Activated naive CD4-positive, alpha-beta T cell treated with anti-CD3 and anti-CD28 coated beads, Interleukin-2, amount 50 U/mL, for 24 hours (primary cell): Measurements from ENCODE around the gene ZNF341.

Experiments used
- H3K27ac Mint-ChIP-seq: one replicate; pipeline ENCODE4 v1.8.0; 2021; ENCODE audit warnings: mild to moderate bottlenecking, mixed read lengths
- H3K27me3 Mint-ChIP-seq: one replicate; pipeline ENCODE4 v1.8.0; 2021; ENCODE audit warnings: mixed read lengths
- H3K36me3 Mint-ChIP-seq: one replicate; pipeline ENCODE4 v1.8.0; 2021; ENCODE audit warnings: mixed read lengths
- H3K4me1 Mint-ChIP-seq: one replicate; pipeline ENCODE4 v1.8.0; 2021; ENCODE audit warnings: mixed read lengths
- H3K4me3 Mint-ChIP-seq: one replicate; pipeline ENCODE4 v1.8.0; 2021; ENCODE audit warnings: mild to moderate bottlenecking, mixed read lengths
- H3K9me3 Mint-ChIP-seq: one replicate; pipeline ENCODE4 v1.8.0; 2021; ENCODE audit warnings: mixed read lengths

Gene ZNF341

GRCh38 chr20:33769043-33769442 lies 37.2 kb downstream of the ZNF341 start:
- no peaks in the 10 kb centered on the region for H3K9me3 Mint-ChIP-seq
- H3K27ac Mint-ChIP-seq, result no peak overlapping the region
- no peak overlapping the region for H3K4me3 Mint-ChIP-seq
- H3K27me3 Mint-ChIP-seq, result no peaks in the 10 kb centered on the region
- peaks cover 13% of the 10 kb centered on the region for H3K36me3 Mint-ChIP-seq
- no peaks in the 10 kb centered on the region for H3K4me1 Mint-ChIP-seq

DNA sequence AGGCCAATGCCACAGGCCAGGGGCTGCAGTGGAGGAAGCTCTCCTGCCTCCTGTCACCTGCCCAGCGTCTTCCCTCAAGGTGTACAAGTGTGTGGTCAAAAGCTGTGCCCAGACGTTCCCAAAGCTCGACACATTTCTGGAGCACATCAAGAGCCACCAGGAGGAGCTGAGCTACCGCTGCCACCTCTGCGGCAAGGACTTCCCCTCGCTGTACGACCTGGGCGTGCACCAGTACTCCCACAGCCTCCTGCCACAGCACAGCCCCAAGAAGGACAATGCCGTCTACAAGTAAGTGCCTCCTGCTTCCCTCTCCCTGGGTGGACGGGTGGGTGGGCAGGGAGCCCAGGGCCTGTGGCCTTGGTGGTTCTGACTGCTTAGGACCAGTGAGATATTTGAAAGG lies 38.2 kb downstream of the ZNF341 start:
- Mint-ChIP-seq H3K36me3 (peaks cover 14% of the 10 kb centered on the region), H3K4me3 (no peak overlapping the region), H3K9me3 (no peaks in the 10 kb centered on the region), H3K27me3 (no peaks in the 10 kb centered on the region), H3K4me1 (no peaks in the 10 kb centered on the region), H3K27ac (no peak overlapping the region)

DNA sequence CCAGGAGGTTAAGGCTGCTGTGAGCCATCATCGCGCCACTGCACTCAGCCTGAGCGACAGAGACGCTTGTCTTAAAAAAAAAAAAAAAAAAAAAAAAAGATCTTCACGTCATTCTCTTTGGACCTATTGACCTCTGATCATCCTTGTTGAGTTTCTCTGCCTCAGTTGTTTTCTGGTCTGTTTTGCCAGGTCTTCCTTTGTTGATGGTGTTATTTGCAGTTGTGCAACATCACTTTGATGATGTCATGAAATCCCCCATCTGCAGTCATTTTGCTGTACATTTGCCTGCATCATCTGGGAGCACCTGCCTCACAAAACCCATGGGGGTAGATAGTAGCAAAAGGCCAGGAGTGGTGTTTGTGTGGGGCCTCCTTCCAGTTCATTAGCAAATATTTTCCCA lies 40.1 kb downstream of the ZNF341 start:
- peaks cover 9% of the 10 kb centered on the region for H3K36me3 Mint-ChIP-seq
- H3K4me1 Mint-ChIP-seq, result no peaks in the 10 kb centered on the region
- H3K27me3 Mint-ChIP-seq, result no peaks in the 10 kb centered on the region
- H3K9me3 Mint-ChIP-seq, result no peaks in the 10 kb centered on the region
- no peak overlapping the region for H3K27ac Mint-ChIP-seq
- H3K4me3 Mint-ChIP-seq, result no peak overlapping the region

GRCh38 chr20:33772439-33772838 lies 40.6 kb downstream of the ZNF341 start:
- Mint-ChIP-seq H3K27me3 (no peaks in the 10 kb centered on the region), H3K27ac (no peak overlapping the region), H3K9me3 (no peaks in the 10 kb centered on the region), H3K4me1 (no peaks in the 10 kb centered on the region), H3K36me3 (peaks cover 9% of the 10 kb centered on the region), H3K4me3 (no peak overlapping the region)

DNA sequence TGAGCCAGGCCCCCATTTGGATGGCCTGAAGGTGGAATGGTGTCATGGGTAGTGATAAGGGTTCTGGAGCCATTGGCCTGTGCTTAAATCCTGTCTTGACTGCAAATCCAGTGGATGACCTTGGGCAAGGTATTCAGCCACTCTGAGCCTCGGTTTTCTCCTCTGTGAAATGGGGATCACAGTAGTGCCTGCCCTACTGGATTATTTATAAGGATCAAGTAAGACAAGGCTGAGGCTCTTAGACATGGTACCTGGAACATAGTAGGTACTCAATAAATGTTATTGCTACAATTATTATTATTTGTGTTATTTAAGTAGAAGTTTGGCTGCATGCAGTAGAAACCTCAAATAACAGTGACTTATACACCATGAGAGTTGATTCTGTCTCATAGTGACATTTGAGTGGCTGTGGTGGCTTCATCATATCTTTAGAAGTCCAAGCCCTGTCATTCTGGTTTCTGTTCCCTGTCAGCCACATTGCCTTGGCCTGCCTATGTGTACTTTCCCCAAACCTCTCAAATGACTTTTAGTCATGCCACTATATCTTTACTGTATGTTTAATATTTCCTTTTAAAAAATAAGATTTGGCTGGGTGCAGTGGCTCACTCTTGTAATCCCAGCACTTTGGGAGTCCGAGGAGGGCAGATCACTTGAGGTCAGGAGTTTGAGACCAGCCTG lies 41.8 kb downstream of the ZNF341 start:
- Mint-ChIP-seq H3K36me3 (peaks cover 11% of the 10 kb centered on the region), H3K4me3 (no peak overlapping the region), H3K27me3 (no peaks in the 10 kb centered on the region), H3K4me1 (no peaks in the 10 kb centered on the region), H3K9me3 (no peaks in the 10 kb centered on the region), H3K27ac (no peak overlapping the region)

DNA sequence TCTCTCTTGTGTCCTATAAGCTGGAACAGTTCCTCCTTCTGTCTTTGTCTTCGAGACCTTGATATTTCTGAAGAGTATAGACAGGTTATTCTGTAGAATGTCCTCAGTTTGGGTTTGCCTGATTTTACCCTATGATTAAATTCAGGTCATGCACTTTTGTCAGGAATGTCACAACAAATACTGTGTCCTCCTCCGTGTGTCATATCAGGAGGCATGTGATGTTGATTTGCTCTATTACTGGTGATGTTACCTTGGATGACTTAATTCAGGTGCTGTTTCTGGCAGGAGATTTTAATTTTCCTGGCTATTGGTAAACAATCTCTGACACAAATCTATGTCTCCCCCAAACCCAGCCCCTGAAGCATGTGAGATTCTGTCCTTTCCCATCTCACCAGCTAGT lies 46.0 kb downstream of the ZNF341 start:
- Mint-ChIP-seq H3K4me1 (peaks cover 4% of the 10 kb centered on the region), H3K4me3 (no peak overlapping the region), H3K27me3 (no peaks in the 10 kb centered on the region), H3K36me3 (peaks cover 15% of the 10 kb centered on the region), H3K27ac (no peak overlapping the region), H3K9me3 (no peaks in the 10 kb centered on the region)

DNA sequence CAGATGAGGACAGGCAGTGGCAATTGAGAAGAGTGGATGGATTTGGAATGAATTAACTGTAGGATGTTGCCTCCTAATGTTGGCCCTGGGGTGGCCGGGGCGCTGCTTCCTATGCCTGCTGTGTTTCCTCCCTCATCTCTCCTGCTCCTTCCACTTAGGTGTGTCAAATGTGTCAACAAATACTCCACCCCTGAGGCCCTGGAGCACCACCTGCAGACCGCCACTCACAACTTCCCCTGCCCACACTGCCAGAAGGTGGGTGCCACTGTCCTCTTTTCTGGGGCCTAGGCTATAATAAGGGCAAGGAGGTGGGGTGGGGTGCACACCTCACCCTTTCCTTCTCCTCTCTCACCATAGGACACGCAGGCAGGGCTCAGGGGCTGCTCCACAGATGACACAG lies 49.3 kb downstream of the ZNF341 start:
- H3K9me3 Mint-ChIP-seq, result no peaks in the 10 kb centered on the region
- no peak overlapping the region for H3K27ac Mint-ChIP-seq
- peaks cover 4% of the 10 kb centered on the region for H3K4me1 Mint-ChIP-seq

GRCh38 chr20:33781945-33782344 lies 50.1 kb downstream of the ZNF341 start:
- H3K4me3 Mint-ChIP-seq, result no peak overlapping the region
- no peaks in the 10 kb centered on the region for H3K9me3 Mint-ChIP-seq
- no peak overlapping the region for H3K27ac Mint-ChIP-seq

More for the DNA sequence above, 49.3 kb downstream of the ZNF341 start:
- peaks cover 13% of the 10 kb centered on the region for H3K36me3 Mint-ChIP-seq
- no peaks in the 10 kb centered on the region for H3K27me3 Mint-ChIP-seq
- H3K4me3 Mint-ChIP-seq, result no peak overlapping the region

GRCh38 chr20:33783256-33783655 lies 51.5 kb downstream of the ZNF341 start:
- Mint-ChIP-seq H3K9me3 (no peaks in the 10 kb centered on the region), H3K36me3 (peaks cover 11% of the 10 kb centered on the region), H3K4me1 (peaks cover 9% of the 10 kb centered on the region), H3K27ac (no peak overlapping the region), H3K4me3 (no peak overlapping the region), H3K27me3 (no peaks in the 10 kb centered on the region)

More at GRCh38 chr20:33781945-33782344, 50.1 kb downstream of the ZNF341 start:
- peaks cover 13% of the 10 kb centered on the region for H3K36me3 Mint-ChIP-seq
- H3K27me3 Mint-ChIP-seq, result no peaks in the 10 kb centered on the region
- peaks cover 4% of the 10 kb centered on the region for H3K4me1 Mint-ChIP-seq

DNA sequence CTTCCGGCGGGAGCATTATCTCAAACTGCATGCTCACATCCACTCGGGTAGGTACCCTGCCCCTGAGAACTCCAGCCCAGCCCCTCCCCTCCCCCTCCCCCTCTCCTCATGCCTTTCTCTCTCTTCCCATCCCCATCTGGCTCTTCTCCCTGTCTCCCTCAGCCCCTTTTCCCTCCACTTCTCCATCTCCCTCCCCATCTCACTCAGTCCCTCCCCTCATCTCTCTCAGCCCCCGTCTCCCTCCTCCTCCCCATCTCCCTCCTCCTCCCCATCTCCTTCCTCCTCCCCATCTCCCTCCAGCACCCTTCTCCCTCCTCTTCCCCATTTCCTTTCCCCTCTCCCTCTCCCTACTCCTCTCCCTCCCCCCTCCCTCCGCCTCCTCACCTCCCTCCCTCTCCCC lies 52.0 kb downstream of the ZNF341 start:
- Mint-ChIP-seq H3K4me1 (peaks cover 6% of the 10 kb centered on the region), H3K9me3 (no peaks in the 10 kb centered on the region), H3K36me3 (peaks cover 11% of the 10 kb centered on the region), H3K4me3 (no peak overlapping the region), H3K27ac (no peak overlapping the region), H3K27me3 (no peaks in the 10 kb centered on the region)

- Mint-ChIP-seq H3K9me3 (no peaks in the 10 kb centered on the region), H3K4me3 (no peak overlapping the region), H3K36me3 (peaks cover 11% of the 10 kb centered on the region), H3K27me3 (no peaks in the 10 kb centered on the region), H3K27ac (no peak overlapping the region), H3K4me1 (peaks cover 5% of the 10 kb centered on the region)
Observed at GRCh38 chr20:33784225-33784624, 52.4 kb downstream of the ZNF341 start.

GRCh38 chr20:33785503-33785902 lies 53.7 kb downstream of the ZNF341 start:
- Mint-ChIP-seq H3K4me1 (peaks cover 5% of the 10 kb centered on the region), H3K27me3 (no peaks in the 10 kb centered on the region), H3K27ac (no peak overlapping the region), H3K36me3 (peaks cover 7% of the 10 kb centered on the region), H3K4me3 (no peak overlapping the region), H3K9me3 (no peaks in the 10 kb centered on the region)

DNA sequence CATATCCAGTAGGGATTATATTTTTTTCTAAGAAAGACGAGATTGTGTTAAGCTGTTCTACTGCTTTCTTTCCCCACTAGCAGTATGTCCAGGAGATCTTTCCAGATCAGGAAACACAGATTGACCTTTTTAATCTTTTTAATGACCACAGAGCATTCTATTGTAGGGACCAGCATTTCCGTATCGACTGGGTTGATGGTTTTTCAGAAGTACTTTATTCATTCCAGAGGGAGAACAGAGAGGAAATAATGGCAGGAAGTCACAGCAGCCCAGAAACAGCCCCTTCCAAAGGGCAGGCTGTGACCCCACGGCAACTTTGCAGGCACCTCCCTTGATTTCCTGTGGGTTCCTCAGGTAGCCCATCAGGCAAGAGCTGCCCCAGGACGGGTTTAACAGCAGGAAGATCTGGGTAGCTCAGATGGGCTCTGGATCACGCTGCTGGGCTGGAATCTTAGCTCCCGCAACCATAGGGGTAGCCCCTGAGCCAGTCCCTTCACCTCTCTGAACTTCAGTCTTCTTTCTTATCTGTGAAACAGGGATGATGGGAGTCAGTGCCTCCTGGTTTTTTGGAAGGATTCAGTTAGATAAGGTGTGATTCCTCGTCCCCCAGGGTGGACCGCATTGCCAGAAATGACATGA lies 55.6 kb downstream of the ZNF341 start:
- Mint-ChIP-seq H3K4me1 (peaks cover 5% of the 10 kb centered on the region), H3K27me3 (no peaks in the 10 kb centered on the region), H3K9me3 (no peaks in the 10 kb centered on the region), H3K36me3 (peaks cover 6% of the 10 kb centered on the region), H3K27ac (no peak overlapping the region), H3K4me3 (no peak overlapping the region)

DNA sequence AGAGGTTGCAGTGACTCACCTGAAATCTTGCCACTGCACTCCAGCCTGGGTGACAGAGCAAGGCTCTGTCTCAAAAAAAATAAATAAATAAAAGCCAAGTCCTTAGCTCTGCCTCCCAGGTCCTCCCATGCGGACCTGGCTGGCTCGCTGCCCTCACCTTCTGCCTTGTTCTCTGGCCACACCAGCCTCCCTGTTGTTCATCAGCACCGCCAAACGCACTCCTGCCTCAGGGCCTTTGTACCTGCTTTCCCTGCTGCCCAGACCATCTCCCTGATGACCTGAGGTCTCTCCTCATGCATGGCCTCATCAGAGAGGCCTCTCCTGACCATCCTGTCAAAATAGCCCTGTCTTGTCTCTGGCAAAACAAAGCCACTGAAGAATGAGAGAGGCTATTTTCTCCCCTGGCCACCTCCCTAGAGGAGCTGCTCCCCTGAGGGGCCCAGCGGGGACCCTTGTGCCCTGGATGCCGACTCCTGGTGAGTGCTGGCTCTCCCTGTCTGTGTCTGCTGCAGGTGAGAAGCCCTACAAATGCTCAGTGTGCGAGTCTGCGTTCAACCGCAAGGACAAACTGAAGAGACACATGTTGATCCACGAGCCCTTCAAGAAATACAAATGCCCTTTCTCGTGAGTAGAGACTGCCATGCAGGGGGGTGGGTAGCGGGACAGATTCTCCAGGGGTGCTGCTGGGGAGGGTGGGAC lies 56.7 kb downstream of the ZNF341 start:
- Mint-ChIP-seq H3K9me3 (no peaks in the 10 kb centered on the region), H3K27ac (no peak overlapping the region), H3K36me3 (peaks cover 3% of the 10 kb centered on the region), H3K4me1 (peaks cover 5% of the 10 kb centered on the region), H3K4me3 (no peak overlapping the region), H3K27me3 (no peaks in the 10 kb centered on the region)

DNA sequence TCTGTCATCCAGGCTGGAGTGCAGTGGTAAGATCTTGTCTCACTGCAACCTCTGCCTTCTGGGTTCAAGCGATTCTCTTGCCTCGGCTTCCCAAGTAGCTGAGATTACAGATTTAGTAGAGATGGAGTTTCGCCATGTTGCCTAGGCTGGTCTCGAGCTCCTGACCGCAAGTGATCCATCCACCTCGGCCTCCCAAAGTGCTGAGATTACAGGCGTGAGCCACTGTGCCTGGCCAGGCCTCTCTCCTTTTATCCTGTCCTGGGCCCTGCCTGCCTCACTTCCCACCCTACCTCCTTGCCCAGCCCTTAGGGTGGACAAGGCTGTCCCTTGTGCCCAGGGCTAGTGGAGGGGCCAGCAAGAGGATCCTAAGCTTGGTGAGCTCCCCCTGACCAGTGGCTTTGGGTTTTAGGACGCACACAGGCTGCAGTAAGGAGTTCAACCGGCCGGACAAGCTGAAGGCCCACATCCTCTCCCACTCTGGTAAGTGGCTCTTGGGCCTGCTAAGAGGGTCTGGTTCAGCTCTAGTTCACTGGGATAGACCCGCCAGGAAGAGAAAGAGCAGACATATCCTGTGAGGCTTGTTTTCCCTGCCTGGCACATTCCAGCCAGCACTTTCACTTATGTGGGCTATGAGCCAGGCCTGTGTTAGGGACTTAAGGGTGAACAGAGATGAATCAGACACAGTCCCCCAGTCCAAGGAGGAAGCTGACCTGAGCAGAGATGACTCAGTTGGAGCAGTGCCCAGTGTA lies 57.5 kb downstream of the ZNF341 start:
- Mint-ChIP-seq H3K4me1 (peaks cover 5% of the 10 kb centered on the region), H3K4me3 (no peak overlapping the region), H3K27me3 (no peaks in the 10 kb centered on the region), H3K36me3 (peaks cover 3% of the 10 kb centered on the region), H3K9me3 (no peaks in the 10 kb centered on the region), H3K27ac (no peak overlapping the region)

DNA sequence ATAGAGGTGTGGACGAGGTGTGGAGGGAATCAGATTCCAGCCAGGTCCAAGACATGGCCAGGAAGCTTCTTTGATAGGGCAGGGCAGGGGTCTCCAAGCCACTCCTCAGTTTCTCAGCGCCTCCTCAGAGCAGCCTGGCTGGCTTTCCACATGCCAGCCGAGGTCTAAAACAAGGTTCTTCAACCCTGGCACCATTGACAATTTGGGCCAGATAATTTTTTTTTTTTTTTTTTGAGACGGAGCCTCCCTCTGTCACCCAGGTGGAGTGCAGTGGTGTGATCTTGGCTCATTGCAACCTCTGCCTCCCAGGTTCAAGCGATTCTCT lies 58.0 kb downstream of the ZNF341 start:
- Mint-ChIP-seq H3K27me3 (no peaks in the 10 kb centered on the region), H3K27ac (no peak overlapping the region), H3K36me3 (peaks cover 3% of the 10 kb centered on the region), H3K9me3 (no peaks in the 10 kb centered on the region), H3K4me1 (peaks cover 5% of the 10 kb centered on the region), H3K4me3 (no peak overlapping the region)
